8988T (cell line): ENCODE results near the gene LKAAEAR1.
A peak's percentile ranks its signal among the peaks of the same experiment; 100 is the strongest.

ENCODE experiments used
- DNase-seq: peaks from one replicate; pipeline ENCODE4 v3.0.0; 2011

Gene LKAAEAR1

DNA sequence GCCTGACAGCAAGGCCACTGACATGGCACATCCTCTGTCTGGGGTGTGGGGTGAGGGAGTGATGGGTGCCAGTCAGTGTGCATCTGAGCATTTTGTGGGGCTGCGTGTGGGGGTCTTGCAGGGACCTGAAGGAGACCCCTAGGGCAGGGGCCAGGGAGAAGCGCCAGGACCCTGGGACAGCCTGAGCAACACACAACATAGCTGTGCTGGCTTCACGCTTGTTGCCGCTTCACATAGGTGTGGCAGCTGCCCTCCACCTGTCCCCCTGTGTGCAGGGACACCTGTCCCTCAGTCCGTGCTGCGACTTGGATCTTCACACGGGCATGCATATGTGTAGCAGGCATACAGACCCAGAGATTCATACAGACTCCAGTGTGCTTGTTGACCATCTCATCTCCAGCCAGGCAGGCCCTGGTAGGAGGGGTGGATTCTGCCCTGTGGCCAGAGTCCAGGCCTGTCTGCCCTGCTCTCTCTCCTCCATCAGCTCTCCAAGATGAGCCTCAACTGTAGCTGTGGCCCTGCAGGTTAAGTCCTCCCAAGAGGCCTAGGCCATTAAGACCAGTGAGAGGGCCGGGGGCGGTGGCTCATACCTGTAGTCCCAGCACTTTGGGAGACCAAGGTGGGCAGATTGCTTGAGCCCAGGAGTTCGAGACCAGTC is 26.3 kb upstream of the LKAAEAR1 start:
- DNase-seq = no peak

DNA sequence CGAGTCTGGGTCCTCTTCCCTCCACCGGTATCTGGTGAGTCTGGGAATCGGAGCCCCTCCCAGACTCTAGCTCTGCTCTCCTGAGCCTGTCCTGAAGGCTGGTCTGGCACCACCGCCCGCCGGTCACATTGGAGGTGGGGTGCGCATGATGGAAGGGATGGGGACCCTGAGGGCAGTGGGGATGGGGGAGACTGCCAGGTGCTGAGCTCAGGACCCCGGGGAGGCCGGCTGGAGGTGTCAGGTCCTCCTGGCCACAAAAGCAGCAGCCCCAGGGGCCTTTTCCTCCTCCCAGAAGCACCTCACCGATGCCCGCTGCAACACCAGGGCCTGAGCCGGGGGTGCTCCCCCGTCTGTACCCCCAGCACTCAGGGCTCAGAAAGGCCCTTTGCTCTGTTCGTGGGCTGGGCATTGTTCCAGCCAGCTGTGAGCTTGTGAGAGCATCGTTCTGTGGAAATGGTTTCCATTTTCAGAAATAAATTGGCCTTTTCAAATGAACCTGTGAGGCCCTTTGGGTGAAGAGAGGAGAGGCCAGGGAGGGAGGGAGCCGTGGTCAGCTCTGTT is 25.7 kb upstream of the LKAAEAR1 start:
- DNase-seq = no peak

DNA sequence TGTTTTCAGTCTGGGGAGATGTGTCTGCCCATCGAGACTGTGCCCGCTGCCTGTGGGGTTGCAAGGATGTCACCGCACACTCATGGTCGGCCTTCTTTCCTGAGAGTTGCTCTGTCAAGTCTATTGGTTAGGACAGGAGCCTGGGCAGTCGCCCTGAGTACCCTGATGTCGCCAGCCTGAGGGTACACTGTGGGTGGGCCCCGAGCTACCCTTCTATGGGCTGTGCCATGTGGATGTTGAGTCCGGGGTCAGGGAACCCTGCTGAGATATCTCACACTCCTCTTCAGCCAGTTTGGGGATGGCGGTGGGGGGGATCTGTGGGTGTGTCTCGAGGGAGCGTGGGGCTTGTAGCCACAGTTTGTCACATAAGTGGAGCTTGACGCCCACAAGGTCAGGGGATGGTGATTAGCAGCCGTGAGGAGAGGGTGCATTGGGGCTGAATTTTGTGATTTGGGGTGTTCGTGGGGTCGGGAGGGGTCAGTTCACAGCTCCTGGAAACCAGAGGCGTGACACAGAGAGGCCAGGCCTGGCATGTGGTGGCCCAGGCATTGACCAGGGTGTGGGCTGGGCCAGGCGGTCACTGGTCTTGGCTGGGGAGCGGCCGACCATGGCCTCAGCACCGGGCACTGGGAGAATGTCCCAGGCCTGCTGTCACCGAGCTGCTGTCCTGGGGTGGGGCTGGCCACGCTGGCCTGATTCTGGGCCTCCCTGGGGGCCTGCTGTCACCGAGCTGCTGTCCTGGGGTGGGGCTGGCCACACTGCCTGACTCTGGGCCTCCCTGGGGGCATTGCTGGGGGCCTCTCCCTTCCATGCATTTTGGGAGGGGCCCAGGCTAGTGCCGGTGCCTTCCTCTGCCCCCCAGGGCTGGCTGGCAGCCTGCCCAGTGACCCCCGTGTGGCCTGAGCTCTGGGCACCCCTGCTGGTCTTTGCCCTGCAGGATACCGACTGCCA is 24.8 kb upstream of the LKAAEAR1 start:
- no peak for DNase-seq

DNA sequence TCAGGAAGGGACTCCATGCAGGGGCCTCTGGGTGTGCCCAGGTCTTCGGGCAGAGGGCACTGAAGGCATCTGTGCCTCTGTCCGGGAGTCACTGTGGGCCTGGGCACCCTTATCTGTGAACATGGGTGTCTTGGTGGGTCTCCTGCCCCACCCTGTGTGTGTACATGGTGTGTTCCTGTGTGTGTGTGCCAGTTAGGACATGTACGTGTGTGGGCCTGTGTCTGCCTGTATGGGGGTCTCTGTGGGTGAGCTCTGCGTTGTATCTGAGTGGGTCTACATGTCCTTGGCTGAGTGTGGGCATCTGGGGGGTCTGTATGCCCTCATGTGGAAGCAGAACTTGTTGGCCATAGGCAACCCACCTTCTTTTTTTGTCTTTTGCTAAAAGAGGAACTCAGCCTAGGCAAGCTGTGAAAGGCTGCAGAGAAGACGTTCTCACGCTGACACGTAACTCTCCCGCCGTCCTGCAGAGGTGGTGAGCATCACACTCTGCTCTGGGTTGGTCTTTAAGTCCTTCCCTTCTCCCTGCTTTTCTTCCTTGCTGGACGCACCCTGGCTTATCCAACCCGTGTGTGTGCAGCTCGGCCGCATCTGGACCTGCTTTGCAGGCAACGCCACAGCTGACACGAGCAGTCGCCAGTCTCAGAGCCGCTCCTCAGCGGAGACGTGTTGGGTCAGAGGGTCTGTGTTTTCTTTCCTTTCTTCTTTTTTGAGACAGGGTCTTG is 23.7 kb upstream of the LKAAEAR1 start:
- no peak for DNase-seq

DNA sequence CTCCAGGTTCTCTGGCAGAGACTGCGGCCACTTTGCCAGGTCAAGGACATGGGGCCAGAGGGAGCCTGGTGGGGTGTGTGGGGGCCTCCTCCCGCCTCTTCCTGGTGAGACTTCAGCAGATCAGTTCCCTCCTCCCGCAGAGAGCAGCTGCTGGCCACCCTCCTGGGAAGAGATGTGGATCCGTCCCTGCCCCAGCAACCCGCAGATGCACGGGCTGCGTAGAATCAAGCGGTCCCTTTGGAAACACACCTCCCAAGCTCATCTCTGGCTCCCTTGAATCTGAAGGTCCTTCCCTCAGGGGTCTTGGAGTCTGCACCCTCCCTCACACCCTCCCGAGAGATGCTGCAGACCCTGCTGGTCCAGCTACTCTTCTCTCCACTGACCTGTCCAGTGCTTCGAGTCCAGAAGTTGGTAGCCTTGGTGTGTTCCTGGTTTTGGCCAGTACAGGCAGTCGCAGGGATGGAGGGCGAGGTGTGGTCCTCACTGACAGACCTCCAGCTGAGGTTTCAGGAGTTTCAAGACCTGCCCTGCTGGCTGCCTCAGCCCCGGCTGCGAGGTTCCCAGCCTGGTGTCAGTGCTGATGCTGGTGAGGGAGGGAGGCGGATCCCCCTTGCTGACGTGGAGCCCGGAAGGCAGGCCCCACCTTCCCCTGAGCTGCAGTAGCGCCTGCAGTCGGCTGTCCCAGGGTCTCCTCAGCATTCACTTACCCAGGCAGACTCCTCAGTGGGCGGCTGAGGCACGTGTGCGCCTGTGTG is 23.0 kb upstream of the LKAAEAR1 start, which contains the start of gene NPBWR2:
TSS of gene NPBWR2 (minus strand) at position 585 of the 755 bp plus-strand sequence. CDS start 734 bp downstream, outside the sequence.
- no peak for DNase-seq

DNA sequence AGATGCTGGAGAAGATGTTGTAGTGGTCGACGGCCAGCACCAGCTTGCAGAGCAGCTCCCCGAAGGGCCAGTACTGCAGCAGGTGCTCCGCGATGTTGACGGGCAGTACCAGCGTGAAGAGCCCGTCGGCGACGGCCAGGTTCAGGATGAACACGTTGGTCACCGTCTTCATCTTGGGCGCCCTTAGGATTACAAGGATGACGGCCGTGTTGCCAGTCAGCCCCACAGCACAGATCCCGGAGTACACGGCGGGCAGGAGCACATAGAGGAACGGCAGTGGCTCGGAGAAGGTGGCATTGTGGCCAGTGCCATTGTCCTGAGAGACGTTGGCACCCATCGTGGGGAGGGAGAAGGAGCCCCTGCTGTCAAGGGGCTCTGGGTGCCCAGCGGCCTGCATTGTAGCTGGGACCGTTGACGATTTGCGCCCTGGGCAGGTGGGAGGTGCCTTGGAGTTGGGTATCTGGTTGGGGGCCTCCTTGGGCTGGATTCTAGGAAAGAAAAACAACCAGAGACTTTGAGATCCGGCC is 22.3 kb upstream of the LKAAEAR1 start:
- no peak for DNase-seq

DNA sequence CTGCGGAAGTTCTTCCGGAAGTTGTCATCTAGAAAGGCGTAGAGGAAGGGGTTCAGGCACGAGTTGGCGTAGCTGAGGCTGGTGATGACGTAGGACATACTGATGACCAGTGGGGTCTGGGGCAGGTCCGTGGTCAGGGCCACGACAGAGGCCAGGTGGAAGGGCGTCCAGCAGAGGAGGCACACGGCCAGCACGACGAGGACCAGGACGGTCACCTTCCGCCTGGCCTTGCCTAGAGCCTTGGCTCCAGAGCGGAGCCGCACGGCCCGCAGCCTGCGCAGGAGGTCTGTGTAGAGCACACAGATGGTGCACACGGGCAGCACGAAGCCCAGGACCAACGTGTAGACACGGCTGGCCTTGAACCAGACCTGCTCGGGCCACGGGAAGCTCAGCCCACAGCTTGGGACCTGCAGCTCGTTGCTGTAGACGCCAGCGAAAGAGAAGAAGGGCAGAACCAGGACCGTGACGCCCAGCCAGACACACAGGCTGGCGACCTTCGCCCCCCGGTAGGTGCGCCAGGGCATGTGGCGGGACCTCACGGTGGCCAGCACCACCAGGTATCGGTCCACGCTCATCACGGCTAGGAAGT is 21.7 kb upstream of the LKAAEAR1 start:
- no peak for DNase-seq

DNA sequence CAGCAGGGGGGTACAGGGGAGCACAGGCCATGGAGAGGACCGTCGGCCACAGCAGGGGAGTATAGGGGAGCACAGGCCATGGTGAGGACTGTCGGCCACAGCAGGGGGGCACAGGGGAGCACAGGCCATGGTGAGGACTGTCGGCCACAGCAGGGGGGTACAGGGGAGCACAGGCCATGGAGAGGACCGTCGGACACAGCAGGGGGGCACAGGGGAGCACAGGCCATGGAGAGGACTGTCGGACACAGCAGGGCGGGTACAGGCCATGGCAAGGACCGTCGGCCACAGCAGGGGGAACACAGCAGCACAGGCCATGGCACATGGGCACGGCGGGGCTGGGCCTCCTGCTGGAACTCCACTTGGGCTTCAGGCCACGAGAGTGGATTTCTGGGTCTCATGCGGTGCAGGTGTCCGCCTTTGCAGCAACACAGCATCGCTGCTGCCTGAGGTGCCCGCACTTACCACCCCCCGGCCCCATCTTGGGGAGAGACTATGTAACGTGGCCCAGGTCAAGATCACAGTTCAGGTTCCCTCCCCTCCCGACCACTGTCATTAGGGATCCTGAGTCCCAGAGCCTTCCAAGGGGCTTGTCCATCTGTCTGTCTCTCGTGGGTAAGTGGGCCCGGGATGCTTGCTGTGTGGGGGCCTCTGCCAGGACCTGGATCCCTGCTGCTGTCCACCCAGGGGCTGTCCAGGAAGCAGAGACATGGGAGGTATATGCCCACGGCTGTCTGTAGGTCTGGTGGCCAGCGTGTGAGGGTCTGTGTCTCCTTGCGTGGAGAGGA is 20.7 kb upstream of the LKAAEAR1 start:
- no peak for DNase-seq

DNA sequence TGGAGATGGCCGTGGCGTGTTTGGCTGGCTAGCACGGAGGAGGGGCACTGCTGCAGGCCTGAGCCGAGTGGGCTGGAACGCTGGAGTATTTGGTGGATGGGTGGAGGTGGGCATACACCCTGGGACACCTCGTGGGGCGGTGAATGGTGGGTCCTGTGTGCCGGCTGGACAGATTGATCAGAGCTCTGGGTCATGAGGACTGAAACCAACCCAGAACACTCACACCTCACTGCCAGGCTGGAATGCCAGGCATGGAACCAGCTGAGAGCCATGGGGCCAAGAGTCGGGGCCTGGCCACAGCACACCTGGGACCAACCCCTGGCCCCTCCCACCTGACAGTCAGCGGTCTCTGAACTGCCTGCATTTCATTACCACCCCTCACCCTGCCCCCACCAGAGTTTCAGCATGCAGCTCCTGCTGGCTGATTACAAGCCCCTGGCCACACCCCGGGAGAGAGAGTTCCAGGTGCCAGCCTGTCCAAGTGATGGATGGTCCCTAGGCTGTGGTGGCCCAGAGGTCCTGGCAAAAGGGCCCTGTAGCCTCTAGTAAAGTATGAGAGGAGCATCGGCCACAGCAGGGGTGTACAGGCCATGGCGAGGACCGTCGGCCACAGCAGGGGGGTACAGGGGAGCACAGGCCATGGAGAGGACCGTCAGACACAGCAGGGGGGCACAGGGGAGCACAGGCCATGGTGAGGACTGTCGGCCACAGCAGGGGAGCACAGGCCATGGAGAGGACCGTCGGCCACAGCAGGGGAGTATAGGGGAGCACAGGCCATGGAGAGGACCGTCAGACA is 19.9 kb upstream of the LKAAEAR1 start:
- DNase-seq = no peak

DNA sequence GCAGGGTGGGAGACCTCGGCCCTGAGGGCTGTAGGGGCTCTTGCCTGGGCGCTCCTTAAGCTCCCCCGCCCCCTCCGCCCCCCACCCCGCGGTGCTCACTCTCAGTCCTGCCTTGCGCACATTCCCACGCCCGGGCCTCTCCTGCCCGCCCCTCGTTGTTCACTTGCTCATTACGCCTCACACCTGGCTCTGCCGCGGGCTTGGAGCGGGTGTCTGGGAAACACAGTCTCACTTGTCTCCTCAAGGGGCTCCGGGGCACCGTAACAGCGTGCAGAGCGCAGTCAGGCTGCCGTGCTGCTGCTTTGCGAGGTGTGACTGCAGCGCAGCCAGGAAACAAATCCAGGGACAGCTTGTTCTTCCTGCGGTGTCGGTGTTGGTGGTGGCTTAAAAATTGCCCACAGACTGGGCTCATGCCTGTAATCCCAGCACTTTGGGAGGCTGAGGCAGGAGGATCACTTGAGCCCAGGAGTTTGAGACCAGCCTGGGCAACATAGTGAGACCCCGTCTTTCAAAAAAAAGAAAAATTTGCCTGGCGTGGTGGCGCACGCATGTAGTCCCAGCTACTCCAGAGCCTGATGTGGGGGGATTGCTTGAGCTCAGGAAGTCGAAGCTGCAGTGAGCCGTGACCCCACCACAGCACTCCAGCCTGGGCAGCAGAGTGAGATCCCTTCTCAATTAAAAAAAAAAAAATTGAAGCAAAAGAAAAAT is 18.6 kb upstream of the LKAAEAR1 start:
- no peak for DNase-seq

DNA sequence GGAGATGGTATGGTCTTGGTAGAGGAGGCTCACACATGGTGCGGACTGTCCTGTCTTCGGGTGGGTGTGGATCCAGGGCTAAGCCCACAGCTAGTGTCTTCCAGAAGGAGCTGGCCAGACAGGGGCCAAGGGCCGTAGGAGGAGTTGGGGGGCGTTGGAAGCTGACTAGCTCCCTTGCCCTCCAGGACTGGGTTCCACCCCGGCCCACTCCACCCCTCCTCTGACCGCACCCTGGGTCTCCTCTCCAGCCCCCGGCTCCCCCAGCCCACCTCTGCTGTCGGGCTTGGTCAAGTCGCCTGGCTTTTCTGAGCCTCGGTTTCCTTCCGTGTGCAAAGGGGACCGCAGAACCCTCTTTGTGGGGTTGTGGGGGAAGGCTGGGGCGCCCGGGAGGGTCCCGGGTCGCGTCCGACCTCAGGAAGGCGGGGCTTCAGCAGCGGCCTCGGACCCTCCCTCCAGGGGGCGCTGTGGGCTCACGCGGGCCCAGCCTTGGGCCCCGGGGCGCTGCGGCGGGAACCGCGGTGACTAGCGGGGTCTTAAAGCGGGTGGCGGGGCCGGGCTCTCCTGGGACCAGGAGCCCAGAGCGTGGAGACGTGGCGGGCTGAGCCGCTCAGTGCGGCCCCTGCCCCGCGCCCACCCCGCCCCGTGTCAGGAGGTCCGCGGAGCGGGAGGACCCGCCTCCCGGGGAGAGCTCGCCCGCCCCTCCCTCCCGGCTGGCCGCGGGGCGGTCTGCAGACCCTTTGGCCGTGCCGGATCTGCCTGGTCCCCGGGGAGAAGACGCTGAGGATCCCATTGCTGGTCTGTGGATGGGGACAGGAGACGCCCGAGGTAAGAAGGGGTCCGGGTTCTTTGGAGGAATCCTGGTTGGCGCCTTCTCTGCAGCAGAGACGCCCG is 17.8 kb upstream of the LKAAEAR1 start:
- DNase-seq = peak; percentile 91

DNA sequence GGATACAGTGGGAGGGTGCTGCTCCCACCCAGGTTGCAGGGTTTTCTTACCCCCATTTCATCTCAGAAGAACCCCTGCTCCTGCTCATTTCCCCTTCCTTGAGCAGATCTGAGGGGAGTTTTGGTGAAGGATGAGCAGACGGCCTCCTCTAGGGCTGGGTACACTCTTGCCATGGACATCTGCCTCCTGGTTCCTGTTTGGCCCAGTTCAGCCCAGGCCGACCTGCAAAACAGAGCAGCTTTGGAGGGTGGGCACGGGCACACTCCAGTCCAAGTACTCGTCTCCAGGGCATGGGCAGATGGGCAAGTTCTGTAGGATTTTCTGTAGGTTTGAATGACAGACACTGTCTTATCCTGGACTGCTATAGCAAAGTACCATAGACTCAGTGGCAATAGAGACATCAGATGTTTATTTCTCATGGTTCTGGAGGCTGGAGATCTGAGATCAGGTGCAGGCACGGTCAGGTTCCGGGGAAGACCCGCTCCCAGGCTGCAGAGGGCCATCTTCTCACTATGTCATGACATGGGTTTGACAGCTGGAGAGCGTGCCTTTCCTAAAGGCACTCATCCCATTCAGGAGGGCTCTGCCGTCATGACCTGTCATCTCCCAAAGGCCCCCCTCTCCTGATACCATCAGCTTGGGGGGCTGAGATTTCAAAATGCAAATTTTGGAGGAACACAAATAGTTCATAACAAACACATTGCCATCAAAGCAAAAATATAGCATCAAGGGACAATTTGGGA is 16.9 kb upstream of the LKAAEAR1 start:
- no peak for DNase-seq

DNA sequence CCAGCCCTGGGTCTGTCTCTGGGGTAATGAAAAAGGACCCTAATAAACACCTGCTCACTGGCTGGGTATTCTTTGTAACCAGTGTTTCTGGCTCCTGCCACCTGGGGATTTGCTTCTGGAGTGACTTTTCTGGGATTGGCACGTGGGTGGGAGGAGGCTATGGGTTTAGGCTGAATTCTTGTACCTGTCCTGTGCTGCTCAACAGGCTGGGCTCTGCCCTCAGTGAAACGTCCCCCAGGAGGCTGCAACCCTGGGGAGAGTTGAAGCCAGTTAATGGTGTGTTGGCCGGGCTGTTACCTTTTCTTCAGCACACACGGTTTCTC is 16.3 kb upstream of the LKAAEAR1 start:
- DNase-seq = no peak

DNA sequence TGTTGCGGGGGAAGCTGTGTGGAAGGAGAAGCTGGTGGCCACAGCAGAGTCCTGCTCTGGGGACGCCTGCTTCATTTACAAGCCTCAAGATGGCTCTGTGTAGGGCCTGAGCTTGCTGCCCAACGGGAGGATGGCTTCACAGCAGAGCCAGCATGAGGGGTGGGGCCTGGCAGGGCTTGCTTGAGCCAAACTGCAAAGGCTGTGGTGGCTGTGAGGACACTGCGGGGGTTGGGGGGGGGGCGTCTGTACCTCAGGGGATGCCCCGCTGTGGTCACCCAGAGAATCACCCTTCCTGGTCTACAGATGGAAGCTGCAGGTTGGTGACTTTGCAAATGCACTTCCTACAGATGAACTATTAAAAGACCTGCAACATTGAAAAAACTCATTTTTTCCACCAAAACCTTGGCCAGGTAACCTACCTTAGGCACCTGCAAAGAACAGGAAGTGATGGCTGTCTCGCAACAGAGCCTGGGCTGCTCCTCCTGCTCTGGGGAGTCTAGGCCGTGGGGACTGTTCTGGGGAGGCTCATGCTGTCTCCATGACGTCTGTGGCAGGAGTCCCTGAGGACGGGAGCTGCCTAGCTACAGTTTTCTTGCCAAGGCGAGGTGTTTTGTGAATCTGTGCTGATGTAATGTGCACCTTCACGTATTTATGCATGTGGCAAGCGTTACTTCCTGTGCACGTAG is 15.8 kb upstream of the LKAAEAR1 start:
- DNase-seq = no peak

DNA sequence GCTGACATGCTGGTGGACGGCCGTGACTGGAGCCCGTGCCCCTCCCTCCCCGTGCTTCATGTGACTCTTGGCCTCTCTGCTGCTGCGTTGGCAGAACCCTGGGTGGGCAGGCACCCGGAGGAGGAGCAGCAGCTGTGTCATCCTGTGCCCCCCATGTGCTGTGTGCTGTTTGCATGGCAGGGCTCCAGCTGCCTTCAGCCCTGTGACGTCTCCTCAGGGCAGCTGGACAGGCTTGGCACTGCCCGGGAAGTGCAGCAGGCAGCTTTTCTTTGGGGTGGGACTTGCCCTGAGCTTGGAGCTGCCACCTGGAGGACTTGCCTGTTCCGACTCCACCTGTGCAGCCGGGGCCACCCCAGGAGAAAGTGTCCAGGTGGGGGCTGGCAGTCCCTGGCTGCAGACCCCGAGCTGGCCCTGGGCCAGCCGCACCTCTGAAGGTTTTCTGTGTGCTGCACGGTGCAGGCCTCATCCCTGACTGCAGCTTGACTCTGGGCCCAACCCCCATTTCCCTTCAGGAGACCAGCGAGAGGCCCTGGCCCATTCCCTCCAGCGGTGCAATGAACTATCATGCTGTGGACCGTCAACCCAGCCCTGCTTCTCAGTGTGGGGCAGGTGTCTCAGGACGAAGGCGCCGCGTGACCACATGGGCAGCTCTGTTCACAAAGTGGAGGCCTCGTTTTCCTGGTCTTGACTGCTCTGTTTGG is 15.0 kb upstream of the LKAAEAR1 start:
- no peak for DNase-seq

DNA sequence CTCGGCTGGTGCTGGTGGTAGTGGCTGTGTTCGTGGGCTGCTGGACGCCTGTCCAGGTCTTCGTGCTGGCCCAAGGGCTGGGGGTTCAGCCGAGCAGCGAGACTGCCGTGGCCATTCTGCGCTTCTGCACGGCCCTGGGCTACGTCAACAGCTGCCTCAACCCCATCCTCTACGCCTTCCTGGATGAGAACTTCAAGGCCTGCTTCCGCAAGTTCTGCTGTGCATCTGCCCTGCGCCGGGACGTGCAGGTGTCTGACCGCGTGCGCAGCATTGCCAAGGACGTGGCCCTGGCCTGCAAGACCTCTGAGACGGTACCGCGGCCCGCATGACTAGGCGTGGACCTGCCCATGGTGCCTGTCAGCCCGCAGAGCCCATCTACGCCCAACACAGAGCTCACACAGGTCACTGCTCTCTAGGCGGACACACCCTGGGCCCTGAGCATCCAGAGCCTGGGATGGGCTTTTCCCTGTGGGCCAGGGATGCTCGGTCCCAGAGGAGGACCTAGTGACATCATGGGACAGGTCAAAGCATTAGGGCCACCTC is 14.3 kb upstream of the LKAAEAR1 start:
- no peak for DNase-seq
